HEK293 (cell line): Measurements from ENCODE around the gene PRMT1.

Experiments
- ZFP37 ChIP-seq: fragments of 450-650 bp; formaldehyde crosslinking; IDR thresholded peaks from 2 replicates; pipeline ENCODE4 v1.5.1; 2016; ENCODE audit warnings: missing biosample characterization, missing genetic modification characterization
- ZNF174 ChIP-seq: fragments of 450-650 bp; formaldehyde crosslinking; IDR thresholded peaks from 2 replicates; pipeline ENCODE4 v1.5.0; 2017; ENCODE audit warnings: missing biosample characterization, mild to moderate bottlenecking, missing genetic modification characterization
- ZNF670 ChIP-seq: fragments of 450-650 bp; formaldehyde crosslinking; IDR thresholded peaks from 2 replicates; pipeline ENCODE4 v1.5.1; 2016; ENCODE audit warnings: missing biosample characterization, missing genetic modification characterization, low read depth
- TF ChIP-seq, protein P1 (sequence below): fragments of 450-650 bp; formaldehyde crosslinking; IDR thresholded peaks from 2 replicates; pipeline ENCODE4 v1.5.1; 2016; ENCODE audit warnings: missing biosample characterization, missing genetic modification characterization
- TF ChIP-seq, protein P2 (sequence below): fragments of 450-650 bp; formaldehyde crosslinking; IDR thresholded peaks from 2 replicates; pipeline ENCODE4 v1.5.1; 2016; ENCODE audit warnings: missing biosample characterization, missing genetic modification characterization
- TF ChIP-seq, protein P3 (sequence below): sonication (generic); formaldehyde crosslinking; IDR thresholded peaks from 2 replicates; pipeline ENCODE4 v1.8.1; 2022; ENCODE audit warnings: mild to moderate bottlenecking, moderate library complexity, missing genetic modification reagents

DNA sequence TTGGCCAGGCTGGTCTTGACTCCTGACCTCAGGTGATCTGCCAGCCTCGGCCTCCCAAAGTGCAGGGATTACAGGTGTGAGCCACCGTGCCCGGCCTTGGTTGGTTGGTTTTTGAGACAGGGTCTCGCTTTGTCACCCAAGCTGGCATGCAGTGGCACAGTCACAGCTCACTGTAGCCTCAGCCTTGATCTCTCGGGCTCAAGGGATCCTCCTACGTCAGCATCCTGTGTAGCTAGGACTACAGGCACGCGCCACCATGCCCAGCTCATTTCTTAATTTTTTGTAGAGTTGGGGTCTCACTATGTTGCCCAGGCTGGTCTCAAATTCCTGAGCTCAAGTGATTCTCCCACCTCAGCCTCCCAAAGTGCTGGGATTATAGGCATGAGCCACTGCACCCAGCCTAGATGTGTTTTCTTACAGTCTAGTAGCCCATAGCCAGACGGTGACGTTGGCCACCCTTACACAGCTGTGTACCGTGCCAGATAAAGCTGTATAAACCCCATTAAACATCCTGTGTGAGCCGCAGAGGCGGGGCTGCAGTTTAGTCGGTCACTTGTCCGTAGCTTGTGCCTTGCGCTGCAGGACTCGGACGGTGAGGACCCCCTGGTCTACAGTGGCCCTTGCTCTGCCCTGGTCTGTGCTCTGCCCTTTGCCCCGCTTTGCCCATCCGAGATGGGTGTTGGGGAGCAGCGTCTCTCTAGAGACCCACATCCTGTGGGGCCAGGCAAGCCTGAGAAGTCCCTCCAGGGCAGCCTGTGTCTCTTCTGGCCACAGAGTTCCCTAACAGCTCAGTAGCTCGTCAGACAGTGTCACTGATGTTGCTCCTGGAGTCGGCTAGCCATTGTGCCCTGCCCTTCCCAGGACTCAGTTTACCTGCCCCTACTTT, 21.3 kb upstream of the PRMT1 start:
- TF ChIP-seq, protein P1, sequence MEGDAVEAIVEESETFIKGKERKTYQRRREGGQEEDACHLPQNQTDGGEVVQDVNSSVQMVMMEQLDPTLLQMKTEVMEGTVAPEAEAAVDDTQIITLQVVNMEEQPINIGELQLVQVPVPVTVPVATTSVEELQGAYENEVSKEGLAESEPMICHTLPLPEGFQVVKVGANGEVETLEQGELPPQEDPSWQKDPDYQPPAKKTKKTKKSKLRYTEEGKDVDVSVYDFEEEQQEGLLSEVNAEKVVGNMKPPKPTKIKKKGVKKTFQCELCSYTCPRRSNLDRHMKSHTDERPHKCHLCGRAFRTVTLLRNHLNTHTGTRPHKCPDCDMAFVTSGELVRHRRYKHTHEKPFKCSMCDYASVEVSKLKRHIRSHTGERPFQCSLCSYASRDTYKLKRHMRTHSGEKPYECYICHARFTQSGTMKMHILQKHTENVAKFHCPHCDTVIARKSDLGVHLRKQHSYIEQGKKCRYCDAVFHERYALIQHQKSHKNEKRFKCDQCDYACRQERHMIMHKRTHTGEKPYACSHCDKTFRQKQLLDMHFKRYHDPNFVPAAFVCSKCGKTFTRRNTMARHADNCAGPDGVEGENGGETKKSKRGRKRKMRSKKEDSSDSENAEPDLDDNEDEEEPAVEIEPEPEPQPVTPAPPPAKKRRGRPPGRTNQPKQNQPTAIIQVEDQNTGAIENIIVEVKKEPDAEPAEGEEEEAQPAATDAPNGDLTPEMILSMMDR (tag by site-specific recombination): no peak
- TF ChIP-seq, protein P2, sequence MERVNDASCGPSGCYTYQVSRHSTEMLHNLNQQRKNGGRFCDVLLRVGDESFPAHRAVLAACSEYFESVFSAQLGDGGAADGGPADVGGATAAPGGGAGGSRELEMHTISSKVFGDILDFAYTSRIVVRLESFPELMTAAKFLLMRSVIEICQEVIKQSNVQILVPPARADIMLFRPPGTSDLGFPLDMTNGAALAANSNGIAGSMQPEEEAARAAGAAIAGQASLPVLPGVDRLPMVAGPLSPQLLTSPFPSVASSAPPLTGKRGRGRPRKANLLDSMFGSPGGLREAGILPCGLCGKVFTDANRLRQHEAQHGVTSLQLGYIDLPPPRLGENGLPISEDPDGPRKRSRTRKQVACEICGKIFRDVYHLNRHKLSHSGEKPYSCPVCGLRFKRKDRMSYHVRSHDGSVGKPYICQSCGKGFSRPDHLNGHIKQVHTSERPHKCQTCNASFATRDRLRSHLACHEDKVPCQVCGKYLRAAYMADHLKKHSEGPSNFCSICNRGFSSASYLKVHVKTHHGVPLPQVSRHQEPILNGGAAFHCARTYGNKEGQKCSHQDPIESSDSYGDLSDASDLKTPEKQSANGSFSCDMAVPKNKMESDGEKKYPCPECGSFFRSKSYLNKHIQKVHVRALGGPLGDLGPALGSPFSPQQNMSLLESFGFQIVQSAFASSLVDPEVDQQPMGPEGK: no peak
- TF ChIP-seq ZNF670 (tag by site-specific recombination): no peak
- TF ChIP-seq ZFP37 (tag by site-specific recombination): no peak
- no peak for TF ChIP-seq ZNF174 (tag by site-specific recombination)
- TF ChIP-seq, protein P3, sequence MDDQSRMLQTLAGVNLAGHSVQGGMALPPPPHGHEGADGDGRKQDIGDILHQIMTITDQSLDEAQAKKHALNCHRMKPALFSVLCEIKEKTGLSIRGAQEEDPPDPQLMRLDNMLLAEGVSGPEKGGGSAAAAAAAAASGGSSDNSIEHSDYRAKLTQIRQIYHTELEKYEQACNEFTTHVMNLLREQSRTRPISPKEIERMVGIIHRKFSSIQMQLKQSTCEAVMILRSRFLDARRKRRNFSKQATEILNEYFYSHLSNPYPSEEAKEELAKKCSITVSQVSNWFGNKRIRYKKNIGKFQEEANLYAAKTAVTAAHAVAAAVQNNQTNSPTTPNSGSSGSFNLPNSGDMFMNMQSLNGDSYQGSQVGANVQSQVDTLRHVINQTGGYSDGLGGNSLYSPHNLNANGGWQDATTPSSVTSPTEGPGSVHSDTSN (CRISPR knock-in tag): no peak
